NCI-H82 treated with DMSO at 0.1 percent for 48 hours (cell line): ENCODE measurements around the gene PRKG2.
A peak's percentile ranks its signal among the peaks of the same experiment; 100 is the strongest.

Experiments
- DNase-seq: peaks from one replicate; lab custom pipeline; 2025; ENCODE audit not compliant: unreplicated experiment; lab: John Stamatoyannopoulos, UW

The PRKG2 gene

GRCh38 chr4:81042578-81043365 is 172.2 kb downstream of the PRKG2 start:
- no peak for DNase-seq

- DNase-seq = peak; percentile 35
Observed at GRCh38 chr4:81040012-81040659, 174.9 kb downstream of the PRKG2 start.

- no peak for DNase-seq
Observed at GRCh38 chr4:81039351-81039972, 175.6 kb downstream of the PRKG2 start.

- no peak for DNase-seq
Observed at GRCh38 chr4:81038636-81039350, 176.2 kb downstream of the PRKG2 start.
